ENCODE measurements around the gene HRH2.

Gene HRH2

DNA sequence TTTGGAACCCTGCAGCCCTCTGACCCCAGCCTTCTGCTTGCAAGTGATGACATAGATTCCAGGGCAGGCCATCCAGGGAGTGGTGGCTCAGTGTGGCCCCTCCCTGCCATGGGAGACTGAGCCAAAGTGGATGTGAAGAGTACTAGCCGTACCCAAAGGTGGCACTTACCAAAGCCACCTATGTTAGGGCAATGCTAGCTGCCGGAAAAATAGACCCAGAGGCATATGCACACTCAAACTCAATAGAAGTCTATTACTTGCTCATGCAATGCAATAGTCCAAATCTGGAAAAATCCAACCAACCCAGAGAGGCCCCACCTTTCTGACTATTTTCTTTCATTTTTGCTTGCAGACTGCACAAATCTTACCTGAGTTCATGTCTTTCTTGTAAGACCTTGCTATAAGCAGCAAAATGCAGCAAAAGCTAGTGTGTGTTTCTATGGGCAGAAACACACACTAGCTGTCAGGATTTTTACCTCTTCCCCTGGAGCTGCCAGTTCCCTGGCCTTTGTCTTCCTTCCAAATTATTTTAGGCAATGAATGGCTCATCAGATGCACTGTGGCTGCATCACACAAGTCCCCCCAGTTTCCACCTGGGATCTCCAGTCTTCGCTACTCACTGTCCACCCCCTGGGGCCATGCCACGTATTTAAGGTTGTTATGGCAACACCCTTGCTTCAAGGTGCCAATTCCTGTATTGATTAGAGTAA is 74.0 kb downstream of the HRH2 start:
- Mint-ChIP-seq H3K36me3 (no peaks in the 10 kb centered on the region), H3K4me3 (no peak overlapping the region), H3K27ac (no peak overlapping the region), H3K9me3 (peaks cover 3% of the 10 kb centered on the region), H3K4me1 (peaks cover 6% of the 10 kb centered on the region), H3K27me3 (peaks cover 25% of the 10 kb centered on the region)
- ATAC-seq (ENCODE audit: low read depth) (no peak), DNase-seq (ENCODE audit: low spot score in 2 of 2) (no peak)

DNA sequence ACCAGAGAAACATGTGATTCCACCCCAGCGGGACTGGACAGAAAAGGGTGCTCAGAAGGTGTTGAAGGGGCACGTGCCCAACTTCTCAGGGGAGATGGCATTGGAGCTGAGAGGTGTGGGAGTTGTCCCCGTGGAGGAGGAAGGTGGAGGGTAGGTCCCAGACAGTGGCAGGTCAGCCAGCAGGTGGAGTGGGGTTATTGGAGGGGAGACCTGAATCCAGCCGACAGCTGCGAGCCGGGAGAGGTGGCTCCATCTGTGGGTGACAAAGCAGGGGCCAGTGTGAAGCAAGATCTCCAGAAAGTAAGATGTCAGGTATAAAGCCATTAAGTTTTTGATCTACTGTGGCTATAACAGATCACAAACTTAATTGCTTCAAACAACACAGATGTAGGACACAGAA is 75.1 kb downstream of the HRH2 start:
- Mint-ChIP-seq H3K27ac (no peak overlapping the region), H3K27me3 (peaks cover 25% of the 10 kb centered on the region), H3K4me1 (peaks cover 6% of the 10 kb centered on the region), H3K36me3 (no peaks in the 10 kb centered on the region), H3K9me3 (no peaks in the 10 kb centered on the region), H3K4me3 (no peak overlapping the region)
- ATAC-seq (ENCODE audit: low read depth) (no peak), DNase-seq (ENCODE audit: low spot score in 2 of 2) (no peak)

DNA sequence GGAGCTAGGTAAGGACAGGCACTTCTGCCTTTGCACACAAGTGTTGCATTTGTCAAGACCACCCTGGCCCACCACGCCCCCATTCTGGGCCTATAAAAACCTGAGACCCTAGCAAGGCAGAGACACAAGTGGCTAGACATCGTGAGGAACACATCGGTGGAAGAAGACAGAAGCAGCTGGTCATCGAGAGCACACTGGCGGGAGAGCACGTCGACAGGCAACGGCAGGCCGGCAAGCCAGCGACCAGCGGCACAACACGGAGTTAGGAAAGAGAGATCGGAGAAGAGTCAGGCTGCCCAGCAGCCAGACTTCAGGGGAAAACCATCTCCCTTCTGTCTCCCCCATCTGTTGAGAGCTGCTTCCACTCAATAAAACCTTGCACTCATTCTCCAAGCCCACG is 76.1 kb downstream of the HRH2 start:
- H3K27ac Mint-ChIP-seq: no peak overlapping the region
- H3K4me3 Mint-ChIP-seq: no peak overlapping the region
- H3K27me3 Mint-ChIP-seq: peaks cover 23% of the 10 kb centered on the region
- H3K36me3 Mint-ChIP-seq: no peaks in the 10 kb centered on the region
- DNase-seq (ENCODE audit: low spot score in 2 of 2) (no peak), ATAC-seq (ENCODE audit: low read depth) (no peak)
- H3K4me1 Mint-ChIP-seq: peaks cover 6% of the 10 kb centered on the region
- H3K9me3 Mint-ChIP-seq: no peaks in the 10 kb centered on the region

DNA sequence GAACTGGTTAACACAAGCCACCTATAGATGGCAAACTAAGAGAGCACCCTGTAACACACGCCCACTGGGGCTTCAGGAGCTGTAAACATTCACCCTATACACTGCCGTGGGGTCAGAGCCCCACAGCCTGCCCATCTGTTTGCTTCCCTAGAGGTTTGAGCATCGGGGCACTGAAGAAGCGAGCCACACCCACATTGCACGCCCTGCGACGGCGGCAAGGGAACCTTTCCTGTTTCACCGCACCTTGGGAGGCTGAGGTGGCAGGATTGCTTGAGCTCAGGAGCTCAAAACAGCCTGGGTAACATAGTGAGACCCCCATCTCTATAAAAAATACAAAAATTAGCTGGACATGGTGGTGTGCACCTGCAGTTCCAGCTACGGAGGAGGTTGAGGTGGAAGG is 76.6 kb downstream of the HRH2 start:
- no peaks in the 10 kb centered on the region for H3K36me3 Mint-ChIP-seq
- no peak overlapping the region for H3K27ac Mint-ChIP-seq

DNA sequence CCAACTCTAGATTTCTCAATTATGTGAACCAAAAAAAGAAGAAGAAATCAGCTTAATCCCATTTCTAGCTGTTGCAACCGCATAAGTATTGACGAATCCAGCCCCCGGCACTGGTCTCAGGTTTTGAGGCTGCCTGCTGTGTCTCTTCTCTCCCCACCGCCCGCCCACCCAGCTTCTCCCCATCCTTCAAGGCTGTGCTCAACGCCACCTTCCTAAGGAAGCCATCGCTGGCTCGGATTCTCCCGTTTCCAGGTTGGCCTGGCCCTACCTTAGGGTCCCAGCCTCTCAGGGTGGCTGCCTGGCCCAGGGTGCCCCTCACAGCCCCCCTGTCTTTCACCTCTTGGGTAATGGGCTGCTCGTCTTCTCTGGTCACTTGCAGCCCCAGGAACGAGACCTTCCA is 77.8 kb downstream of the HRH2 start:
- Mint-ChIP-seq H3K27me3 (peaks cover 24% of the 10 kb centered on the region), H3K4me3 (no peak overlapping the region)

More for the DNA sequence above, 76.6 kb downstream of the HRH2 start:
- Mint-ChIP-seq H3K9me3 (no peaks in the 10 kb centered on the region), H3K4me3 (no peak overlapping the region), H3K27me3 (peaks cover 23% of the 10 kb centered on the region), H3K4me1 (peaks cover 5% of the 10 kb centered on the region)
- DNase-seq (ENCODE audit: low spot score in 2 of 2) (no peak), ATAC-seq (ENCODE audit: low read depth) (no peak)

DNA sequence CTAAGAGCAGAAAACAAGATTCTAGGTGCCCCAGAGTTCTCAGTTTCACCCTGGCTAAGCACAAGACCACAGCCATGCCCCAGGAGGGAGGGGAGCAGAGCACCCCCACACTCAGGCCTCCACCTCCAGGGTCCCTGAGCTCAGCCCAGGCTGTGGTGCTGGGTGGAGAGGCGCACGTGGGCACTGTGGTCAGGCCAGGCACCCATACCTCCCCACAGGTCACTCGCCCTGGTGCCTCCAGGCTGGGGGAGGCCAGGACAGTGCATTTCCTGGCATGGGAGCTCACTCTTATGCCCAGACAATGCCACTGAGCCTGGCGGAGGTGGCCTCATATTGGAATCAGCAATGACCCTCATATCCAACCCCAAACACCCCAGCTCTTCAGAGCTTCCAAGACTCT is 78.8 kb downstream of the HRH2 start:
- DNase-seq (ENCODE audit: low spot score in 2 of 2): no peak
- Mint-ChIP-seq H3K4me1 (no peaks in the 10 kb centered on the region), H3K27ac (no peak overlapping the region), H3K27me3 (peaks cover 27% of the 10 kb centered on the region), H3K4me3 (no peak overlapping the region), H3K9me3 (no peaks in the 10 kb centered on the region), H3K36me3 (no peaks in the 10 kb centered on the region)
- no peak for ATAC-seq (ENCODE audit: low read depth)

More for the DNA sequence above, 77.8 kb downstream of the HRH2 start:
- no peak for DNase-seq (ENCODE audit: low spot score in 2 of 2)
- Mint-ChIP-seq H3K9me3 (no peaks in the 10 kb centered on the region), H3K36me3 (no peaks in the 10 kb centered on the region), H3K27ac (no peak overlapping the region), H3K4me1 (no peaks in the 10 kb centered on the region)
- no peak for ATAC-seq (ENCODE audit: low read depth)

DNA sequence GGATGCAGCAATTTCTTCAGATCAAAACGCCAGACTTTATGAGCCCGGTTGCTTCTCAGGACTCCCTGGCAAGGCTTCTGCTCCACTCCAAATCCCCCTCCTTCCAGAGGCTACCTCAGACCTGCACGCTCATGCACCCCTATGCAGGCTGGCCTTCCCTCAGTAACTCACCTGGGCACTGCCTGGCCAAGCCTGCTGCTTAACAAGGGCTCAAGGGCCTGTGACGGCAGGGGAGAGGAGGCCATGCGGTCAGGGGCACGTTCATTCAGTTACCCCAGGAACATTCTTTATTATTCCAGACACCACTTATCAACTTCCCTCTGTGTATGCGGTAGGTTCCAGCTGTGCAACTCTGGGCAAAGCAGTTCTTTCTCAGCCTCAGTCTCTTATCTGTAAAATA is 79.6 kb downstream of the HRH2 start:
- no peak for DNase-seq (ENCODE audit: low spot score in 2 of 2)
- no peak for ATAC-seq (ENCODE audit: low read depth)
- H3K27ac Mint-ChIP-seq: no peak overlapping the region
- H3K4me3 Mint-ChIP-seq: no peak overlapping the region
- H3K27me3 Mint-ChIP-seq: peaks cover 27% of the 10 kb centered on the region
- no peaks in the 10 kb centered on the region for H3K9me3 Mint-ChIP-seq
- H3K36me3 Mint-ChIP-seq: no peaks in the 10 kb centered on the region
- no peaks in the 10 kb centered on the region for H3K4me1 Mint-ChIP-seq

DNA sequence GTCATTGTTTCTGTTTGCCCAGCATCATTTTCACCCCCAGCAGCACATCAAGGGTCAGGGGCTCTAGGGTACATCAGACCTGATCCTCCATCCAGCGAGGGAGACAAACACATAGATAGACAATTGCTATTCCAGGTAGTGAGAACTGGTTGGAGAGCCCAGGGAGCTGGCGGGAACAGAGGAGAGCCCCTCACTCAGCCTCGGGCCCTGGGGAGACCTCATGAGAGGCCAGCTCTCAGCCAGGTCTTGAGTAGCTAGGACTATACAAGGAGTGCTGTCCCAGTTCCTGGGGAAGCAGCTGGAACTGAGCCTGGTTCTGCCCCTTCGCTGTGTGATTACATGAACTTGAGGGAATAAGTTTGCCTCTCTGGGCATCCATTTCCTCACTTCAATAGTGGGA is 80.3 kb downstream of the HRH2 start:
- no peak overlapping the region for H3K4me3 Mint-ChIP-seq
- no peaks in the 10 kb centered on the region for H3K36me3 Mint-ChIP-seq
- no peaks in the 10 kb centered on the region for H3K4me1 Mint-ChIP-seq
- H3K27ac Mint-ChIP-seq: no peak overlapping the region
- H3K9me3 Mint-ChIP-seq: no peaks in the 10 kb centered on the region
- no peak for DNase-seq (ENCODE audit: low spot score in 2 of 2)
- ATAC-seq (ENCODE audit: low read depth): no peak
- peaks cover 24% of the 10 kb centered on the region for H3K27me3 Mint-ChIP-seq

DNA sequence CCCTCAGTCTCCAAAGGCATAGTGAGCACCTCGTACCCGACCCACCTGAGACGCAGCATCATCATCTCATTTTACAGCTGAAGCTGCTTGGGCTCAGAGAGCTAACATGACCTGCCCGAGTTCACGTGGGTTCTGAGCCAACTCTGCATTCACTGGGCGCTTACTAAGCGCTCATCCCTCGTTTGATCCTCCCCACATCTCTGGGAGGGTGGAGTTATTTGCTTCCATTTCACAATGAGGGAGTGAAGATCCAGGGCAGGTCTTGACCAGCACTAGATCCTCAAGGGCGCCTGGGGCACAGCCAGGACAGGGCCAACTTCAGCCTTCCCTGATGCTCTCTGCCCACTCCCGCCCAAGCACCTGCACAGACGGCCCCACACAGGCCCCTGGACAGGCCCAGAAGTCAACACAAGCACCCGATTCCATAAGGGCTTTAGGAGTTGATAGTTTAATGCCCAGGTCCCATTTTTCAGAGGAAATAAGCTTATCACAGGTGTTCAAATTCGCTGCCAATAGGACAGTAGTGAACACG is 80.8 kb downstream of the HRH2 start:
- peaks cover 21% of the 10 kb centered on the region for H3K27me3 Mint-ChIP-seq
- no peaks in the 10 kb centered on the region for H3K36me3 Mint-ChIP-seq
- H3K27ac Mint-ChIP-seq: no peak overlapping the region
- no peaks in the 10 kb centered on the region for H3K4me1 Mint-ChIP-seq
- ATAC-seq (ENCODE audit: low read depth) (no peak), DNase-seq (ENCODE audit: low spot score in 2 of 2) (no peak)
- no peaks in the 10 kb centered on the region for H3K9me3 Mint-ChIP-seq
- H3K4me3 Mint-ChIP-seq: no peak overlapping the region

DNA sequence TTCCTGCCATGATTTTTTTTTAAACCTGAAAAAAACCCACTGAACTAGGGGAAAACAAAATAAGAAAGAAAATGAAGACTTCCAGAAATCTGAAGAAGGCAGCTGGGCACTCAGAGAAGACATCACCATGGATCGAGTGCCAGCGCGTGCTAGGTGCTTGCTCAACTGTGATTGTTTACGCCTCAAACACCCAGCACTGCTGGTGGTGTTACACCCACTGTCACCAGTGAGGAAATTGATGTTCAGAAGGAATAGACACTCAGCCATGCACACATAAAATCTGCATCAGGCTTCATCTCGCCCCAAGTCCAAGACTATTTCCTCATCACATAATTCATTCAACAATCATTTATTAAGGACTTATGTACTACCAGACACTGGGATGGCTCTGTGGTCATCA is 82.1 kb downstream of the HRH2 start:
- H3K4me3 Mint-ChIP-seq: no peak overlapping the region
- H3K27ac Mint-ChIP-seq: no peak overlapping the region
- DNase-seq (ENCODE audit: low spot score in 2 of 2) (no peak), ATAC-seq (ENCODE audit: low read depth) (no peak)
- no peaks in the 10 kb centered on the region for H3K36me3 Mint-ChIP-seq
- H3K9me3 Mint-ChIP-seq: no peaks in the 10 kb centered on the region
- H3K27me3 Mint-ChIP-seq: peaks cover 20% of the 10 kb centered on the region
- H3K4me1 Mint-ChIP-seq: no peaks in the 10 kb centered on the region

DNA sequence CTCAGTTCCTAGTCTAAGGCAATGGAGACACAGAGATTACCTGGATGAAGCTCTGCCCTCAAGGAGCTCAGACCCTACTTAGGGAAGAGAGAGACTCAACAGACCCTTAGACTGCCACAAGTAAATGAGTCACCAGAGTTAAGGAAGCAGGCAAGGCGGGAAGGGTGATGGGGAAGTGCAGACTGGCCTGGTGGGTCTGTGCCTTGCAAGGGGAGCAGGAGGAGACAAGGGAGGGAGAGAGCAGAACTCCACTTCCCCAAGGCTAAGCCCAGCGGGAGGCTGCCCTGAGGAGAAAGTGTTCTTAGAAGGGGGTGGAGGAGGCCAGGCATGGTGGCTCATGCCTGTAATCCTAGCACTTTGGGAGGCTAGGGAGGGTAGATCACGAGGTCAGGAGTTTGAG is 83.7 kb downstream of the HRH2 start:
- no peak overlapping the region for H3K27ac Mint-ChIP-seq
- no peaks in the 10 kb centered on the region for H3K4me1 Mint-ChIP-seq
- no peaks in the 10 kb centered on the region for H3K9me3 Mint-ChIP-seq
- no peak for ATAC-seq (ENCODE audit: low read depth)
- DNase-seq (ENCODE audit: low spot score in 2 of 2): no peak
- H3K4me3 Mint-ChIP-seq: no peak overlapping the region
- H3K36me3 Mint-ChIP-seq: no peaks in the 10 kb centered on the region
- H3K27me3 Mint-ChIP-seq: peaks cover 16% of the 10 kb centered on the region

DNA sequence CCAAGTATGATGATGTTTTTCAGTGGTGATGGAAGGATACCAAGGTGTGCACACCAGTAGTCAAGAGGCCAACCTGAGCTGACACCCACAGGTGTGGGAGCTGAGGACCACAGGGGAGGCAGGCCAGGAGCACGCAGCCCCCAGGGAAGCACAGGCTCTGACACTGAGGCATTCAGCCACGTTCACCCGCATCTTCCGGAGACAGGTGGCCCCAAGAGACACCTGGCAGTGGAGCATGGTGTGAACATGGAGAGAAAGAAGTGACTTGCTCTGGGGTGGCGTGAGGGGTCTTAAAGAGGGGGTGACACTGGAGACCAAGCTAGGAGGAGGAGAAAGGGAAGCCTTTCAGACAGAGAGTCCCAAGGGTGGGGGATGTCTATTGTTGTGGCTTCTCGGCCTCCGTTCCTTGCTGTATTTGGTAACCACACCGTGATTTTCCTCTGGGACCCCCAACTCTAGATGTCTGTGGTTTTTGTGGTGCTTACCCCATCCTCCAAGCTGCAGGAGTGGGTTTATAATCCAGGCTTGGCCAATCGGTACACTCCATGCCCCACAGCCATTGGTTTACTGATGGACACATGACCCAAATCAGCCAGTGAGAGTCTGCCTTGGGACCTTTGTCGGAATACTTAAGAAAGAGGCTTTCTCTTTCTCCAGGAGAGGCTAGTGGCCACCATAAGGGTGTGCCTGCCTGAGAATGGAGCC is 84.6 kb downstream of the HRH2 start:
- no peaks in the 10 kb centered on the region for H3K36me3 Mint-ChIP-seq
- no peaks in the 10 kb centered on the region for H3K9me3 Mint-ChIP-seq
- no peak for ATAC-seq (ENCODE audit: low read depth)
- no peak overlapping the region for H3K27ac Mint-ChIP-seq
- no peak for DNase-seq (ENCODE audit: low spot score in 2 of 2)
- H3K4me1 Mint-ChIP-seq: no peaks in the 10 kb centered on the region
- H3K4me3 Mint-ChIP-seq: no peak overlapping the region
- peaks cover 16% of the 10 kb centered on the region for H3K27me3 Mint-ChIP-seq

DNA sequence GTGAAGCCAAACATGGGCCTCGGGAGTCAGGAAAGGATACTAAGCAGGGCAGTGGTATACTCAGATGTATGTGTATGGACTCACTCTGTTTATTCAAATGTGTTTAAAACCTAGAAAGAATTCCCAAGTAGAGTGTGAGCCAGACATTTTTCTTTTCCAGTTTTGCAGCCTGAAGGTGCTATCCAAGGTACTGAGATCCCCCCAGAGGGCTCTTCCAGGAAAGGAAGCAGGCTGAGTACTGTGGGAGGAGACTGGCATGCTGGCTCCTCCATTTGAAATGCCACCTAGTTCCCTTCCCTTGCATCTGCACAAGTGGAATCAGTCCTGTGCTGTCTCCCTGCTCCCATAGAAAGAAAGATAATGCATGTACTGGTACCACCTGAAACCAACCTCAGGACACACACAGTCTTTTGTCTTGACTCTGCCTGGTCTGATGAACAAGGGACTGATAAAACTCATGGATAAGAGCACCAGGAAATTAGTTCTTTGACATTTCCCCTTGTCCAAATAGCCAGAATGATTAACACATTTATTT is 85.9 kb downstream of the HRH2 start:
- H3K36me3 Mint-ChIP-seq: no peaks in the 10 kb centered on the region
- DNase-seq (ENCODE audit: low spot score in 2 of 2) (no peak), ATAC-seq (ENCODE audit: low read depth) (no peak)
- H3K27me3 Mint-ChIP-seq: peaks cover 16% of the 10 kb centered on the region
- H3K27ac Mint-ChIP-seq: no peak overlapping the region
- no peak overlapping the region for H3K4me3 Mint-ChIP-seq
- no peaks in the 10 kb centered on the region for H3K4me1 Mint-ChIP-seq
- H3K9me3 Mint-ChIP-seq: no peaks in the 10 kb centered on the region

DNA sequence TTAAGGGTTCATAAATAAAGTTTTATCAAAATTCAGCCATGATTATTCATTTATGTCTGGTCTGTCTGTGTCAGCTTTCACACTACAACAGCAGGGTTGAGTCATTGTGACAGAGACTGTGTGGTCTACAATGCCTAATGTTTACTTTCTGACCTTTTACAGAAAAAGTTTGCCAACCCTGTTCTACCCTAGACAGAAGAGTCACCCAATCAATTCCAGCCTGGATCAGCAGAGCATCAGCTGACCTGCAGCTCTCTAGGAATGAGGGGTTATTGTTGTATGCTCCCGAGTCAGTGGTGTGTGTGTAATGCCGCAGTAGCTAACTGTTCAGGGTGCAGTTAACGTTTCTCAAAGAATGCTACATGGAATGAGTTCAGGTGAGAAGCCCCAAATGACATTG is 87.3 kb downstream of the HRH2 start:
- H3K4me1 Mint-ChIP-seq: no peaks in the 10 kb centered on the region
- no peak overlapping the region for H3K27ac Mint-ChIP-seq
- no peaks in the 10 kb centered on the region for H3K9me3 Mint-ChIP-seq
- ATAC-seq (ENCODE audit: low read depth) (no peak), DNase-seq (ENCODE audit: low spot score in 2 of 2) (no peak)
- H3K4me3 Mint-ChIP-seq: no peak overlapping the region
- H3K36me3 Mint-ChIP-seq: no peaks in the 10 kb centered on the region
- H3K27me3 Mint-ChIP-seq: peaks cover 11% of the 10 kb centered on the region

Measured in memory B cell (primary cell).